Thyroid gland (tissue), 4 donors: ENCODE measurements around the gene ERVH48-1. TPM values are rescaled to one million over a fixed set of nuclear protein-coding genes. Genes with fewer than 3 reads are reported as not detected.

Source experiments
- DNase-seq, 2 donors: peaks; one replicate each; pipeline ENCODE4 v3.0.0-alpha.2; 2019
- H3K27ac ChIP-seq, 3 donors: fragments of 200-600 bp; sonication (generic); 1 replicate in 2 of 3; 2 replicates in 1 of 3; pipeline ENCODE4 v1.5.1; 2016 to 2019; ENCODE audit warnings: mild to moderate bottlenecking in 1 of 3, moderate library complexity in 1 of 3
- H3K27me3 ChIP-seq: fragments of 200-600 bp; sonication (generic); one replicate; pipeline ENCODE4 v1.5.1; 2019
- H3K36me3 ChIP-seq, 2 donors: fragments of 200-600 bp; sonication (generic); one replicate each; pipeline ENCODE4 v1.5.1; 2016 to 2019
- H3K4me1 ChIP-seq, 2 donors: fragments of 200-600 bp; sonication (generic); one replicate each; pipeline ENCODE4 v1.5.1; 2017 to 2019
- H3K4me3 ChIP-seq, 3 donors: fragments of 200-600 bp; sonication (generic); replicated peaks in 1 of 3; 1 replicate in 2 of 3; 2 replicates in 1 of 3; pipeline ENCODE4 v1.5.1; 2016; ENCODE audit warnings: mild to moderate bottlenecking in 1 of 3
- H3K9me3 ChIP-seq: fragments of 200-600 bp; sonication (generic); one replicate; pipeline ENCODE4 v1.5.1; 2017
- CTCF ChIP-seq, 6 experiments: fragments of 200-600 bp in 3 of 6; fragments of 450-650 bp in 3 of 6; sonication (generic) in 3 of 6; IDR thresholded peaks; one replicate each; pipeline ENCODE4 v1.5.1; 2016 to 2019; ENCODE audit warnings: antibody characterized with exemption in 6 of 6, mild to moderate bottlenecking in 2 of 6, inconsistent platforms in 1 of 6, moderate library complexity in 1 of 6
- POLR2A ChIP-seq, 2 donors: fragments of 450-650 bp; IDR thresholded peaks; one replicate each; pipeline ENCODE4 v1.6.1; 2017; ENCODE audit warnings: antibody characterized with exemption in 2 of 2, mild to moderate bottlenecking in 2 of 2, moderate library complexity in 1 of 2
- WGBS, 2 donors: methylation state at CpG; one replicate each; pipeline ENCODE4 v1.1.5; 2017; 5-methylcytosine and 5-hydroxymethylcytosine counted together
- intact Hi-C: fragments of 100-400 bp; cut with DNase I; formaldehyde crosslinking; loops from one replicate; pipeline ENCODE4 v1.15.1; 2023
- total RNA-seq, 4 donors: library from RNA; depleted of rRNA; stranded (reverse); fragments of >200 nt; gene quantifications; one replicate each; pipeline ENCODE4 v1.2.3, GENCODE V29; 2016

ERVH48-1 gene
- under 1 TPM in 2 of 4 donors, not detected in 2; 0.22 to 0.42 TPM for total RNA-seq

GRCh38 chr21:42925114-42925926 lies at the start of gene ERVH48-1:
ERVH48-1 (minus strand) TSS chr21:42925630; CDS start chr21:42919006, 6,624 bp downstream.
- DNase-seq = no peak

DNA sequence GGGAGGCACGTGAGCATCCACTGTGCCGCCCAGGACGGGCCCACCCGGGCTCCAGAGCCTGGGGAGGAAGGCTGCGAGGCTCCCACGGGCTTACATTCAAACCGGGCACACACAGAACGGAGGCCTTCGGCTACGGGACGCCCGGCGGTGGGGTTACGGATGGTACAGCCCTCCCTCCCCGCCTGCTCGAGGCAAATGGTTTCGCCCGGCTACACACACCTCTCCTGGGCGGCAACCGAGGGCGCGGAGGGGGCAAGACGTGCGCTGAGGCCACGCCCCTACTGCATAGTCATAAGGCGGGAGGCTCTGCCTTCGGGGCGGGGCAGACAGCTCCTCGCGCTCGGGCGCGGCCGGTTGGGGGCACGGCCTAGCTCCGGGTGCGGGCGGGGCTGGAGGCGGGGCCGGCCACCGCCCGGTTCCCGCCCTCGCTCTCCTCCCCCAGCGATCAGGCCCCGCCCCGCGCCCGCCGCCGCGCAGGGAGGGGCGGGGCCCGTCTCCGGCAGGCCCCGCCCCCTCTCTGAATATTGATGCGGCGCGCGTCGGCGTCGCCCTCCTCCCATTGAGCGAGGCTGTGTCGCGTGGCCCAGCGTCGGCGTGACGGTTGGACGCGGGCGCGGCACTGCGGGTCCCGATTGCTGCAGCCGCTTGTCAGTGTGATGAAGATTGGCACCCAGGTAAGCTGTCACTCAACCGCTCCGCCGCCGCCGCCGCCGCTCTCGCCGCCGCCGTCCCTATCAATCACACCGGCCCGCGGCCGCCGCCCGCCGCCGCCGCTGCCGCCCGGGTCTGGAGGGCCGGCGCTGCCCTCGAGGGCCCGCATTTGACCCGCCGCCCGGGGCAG lies 48.8 kb upstream of the ERVH48-1 start, which contains the start of gene PKNOX1:
Gene PKNOX1, plus strand, starts transcription at position 572 of the 841 bp plus-strand sequence. CDS start 29,820 bp downstream, outside the sequence.
- 0% methylated on average over 1 to 10 of the region's 106 CpGs for WGBS, 2 donors
- TF ChIP-seq CTCF (IDR thresholded peaks at IDR 0.05) (peak in 2 of 6 experiments; percentile 29 to 33), POLR2A (IDR thresholded peaks at IDR 0.05) (peak; percentile 79 to 92)
- Histone ChIP-seq H3K4me1 (peaks cover 14 to 16% of the 10 kb centered on the region in 2 donors), H3K9me3 (no peaks in the 10 kb centered on the region), H3K36me3 (no peaks in the 10 kb centered on the region), H3K4me3 (peak within 1 kb of the TSS; percentile 53 to 79 (median 59)), H3K27me3 (no peaks in the 10 kb centered on the region), H3K27ac (peak within 1 kb of the TSS; percentile 93 to 96 (median 96))
- peak; percentile 99 for DNase-seq
- intact Hi-C loops = no loop called here

More at GRCh38 chr21:42925114-42925926, at the start of gene ERVH48-1:
- TF ChIP-seq POLR2A (IDR thresholded peaks at IDR 0.05) (no peak), CTCF (IDR thresholded peaks at IDR 0.05) (no peak)
- no peaks in the 10 kb centered on the region for H3K9me3 ChIP-seq
- H3K27ac ChIP-seq = no peak within 1 kb of the TSS
- H3K4me3 ChIP-seq = no peak within 1 kb of the TSS
- intact Hi-C loops = loop anchor here (10.0 kb wide), 1 partner anchor 89 kb away; no protein-coding TSS in a partner anchor
- no peaks in the 10 kb centered on the region for H3K27me3 ChIP-seq
- peaks cover 5 to 6% of the 10 kb centered on the region in 2 donors for H3K4me1 ChIP-seq
- 92 to 93% methylated on average over 29 of the region's 29 CpGs for WGBS, 2 donors
- no peaks in the 10 kb centered on the region for H3K36me3 ChIP-seq

DNA sequence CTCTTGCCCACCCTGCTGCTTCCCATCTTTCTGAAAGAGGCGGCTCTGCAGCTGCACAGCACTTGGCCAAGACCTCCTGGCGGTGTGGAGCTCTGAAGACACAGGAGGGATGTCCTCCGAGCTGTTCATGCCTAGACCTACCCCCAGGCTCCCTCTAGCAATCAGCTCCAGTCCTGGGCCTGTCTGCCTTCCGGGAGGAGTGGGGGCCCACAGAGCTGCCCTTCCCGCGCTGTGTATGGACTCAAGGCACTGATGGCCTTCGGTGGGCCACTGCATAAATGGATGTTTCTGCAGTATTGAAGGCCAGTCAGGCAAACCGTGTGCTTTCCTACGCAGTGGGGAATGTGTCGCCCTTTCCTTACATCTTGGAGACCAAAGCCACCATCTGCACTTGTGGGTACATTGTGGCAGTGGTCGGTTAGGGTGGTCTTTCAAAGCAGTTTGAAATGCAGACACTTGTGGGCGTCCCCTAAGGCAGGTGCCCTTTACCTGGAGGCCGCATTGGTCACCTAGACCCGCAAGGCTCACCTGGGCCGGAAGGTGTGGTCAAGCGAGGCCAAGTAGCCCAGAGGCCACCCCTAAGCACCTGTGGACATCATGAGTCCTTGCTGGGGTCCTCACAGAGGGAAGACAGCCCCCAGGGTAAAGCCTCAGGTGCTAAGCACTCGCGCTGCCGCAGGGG lies 48.0 kb upstream of the ERVH48-1 start:
- WGBS, 2 donors = 70 to 71% methylated on average over 15 to 19 of the region's 19 CpGs
- H3K36me3 ChIP-seq = no peaks in the 10 kb centered on the region
- no peaks in the 10 kb centered on the region for H3K27me3 ChIP-seq
- TF ChIP-seq POLR2A (IDR thresholded peaks at IDR 0.05) (peak in 1 of 2 donors; percentile 14), CTCF (IDR thresholded peaks at IDR 0.05) (peak in 1 of 6 experiments; percentile 25)
- peak overlapping the region; percentile 86 to 89 (median 88) for H3K27ac ChIP-seq
- DNase-seq = no peak
- H3K9me3 ChIP-seq = no peaks in the 10 kb centered on the region
- H3K4me1 ChIP-seq = peaks cover 14 to 16% of the 10 kb centered on the region in 2 donors
- intact Hi-C loops = no loop called here
- H3K4me3 ChIP-seq = peak overlapping the region; percentile 14 to 59 (median 37)

DNA sequence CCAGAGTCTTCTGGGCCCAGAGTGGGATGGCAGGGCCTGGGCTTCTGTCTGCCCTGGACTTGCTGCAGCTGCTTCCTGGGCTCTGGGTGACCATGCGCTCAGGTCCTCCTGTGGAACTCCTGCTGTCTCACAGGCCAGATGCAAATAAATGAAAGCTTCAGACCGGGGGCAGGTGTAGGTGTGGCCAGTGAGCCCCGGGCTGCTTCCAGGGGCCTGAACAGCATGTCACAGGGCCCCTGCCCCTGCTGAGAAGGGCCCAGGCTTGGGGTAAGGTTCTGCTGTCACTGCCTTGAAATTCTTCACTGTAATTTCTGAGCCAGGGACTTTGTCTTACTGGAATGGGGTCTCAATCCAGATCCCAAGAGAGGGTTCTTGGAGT lies 46.5 kb upstream of the ERVH48-1 start:
- H3K4me1 ChIP-seq = peaks cover 14 to 16% of the 10 kb centered on the region in 2 donors
- TF ChIP-seq POLR2A (IDR thresholded peaks at IDR 0.05) (no peak), CTCF (IDR thresholded peaks at IDR 0.05) (no peak)
- no peaks in the 10 kb centered on the region for H3K9me3 ChIP-seq
- no peak for DNase-seq
- H3K4me3 ChIP-seq = no peak overlapping the region
- 100% methylated on average over 1 of the region's 3 CpGs; no CpG with 5 or more reads in 1 of the 2 donors for WGBS, 2 donors
- no peaks in the 10 kb centered on the region for H3K27me3 ChIP-seq
- intact Hi-C loops = no loop called here
- H3K36me3 ChIP-seq = no peaks in the 10 kb centered on the region
- H3K27ac ChIP-seq = peak overlapping the region in 1 of 3 donors; percentile 1
